ENCODE data around the gene SLC3A2. TPM values are rescaled to one million over a fixed set of nuclear protein-coding genes. Genes with fewer than 3 reads are reported as not detected.

SLC3A2 gene
- total and polyA plus RNA-seq, 2 of the 13 experiments (the other 11 are each of a cell fraction or from before 2014, with no cell fraction given) = 213 to 226 TPM

- peak; percentile 56; the same call in 1 of the 2 replicates for TF ChIP-seq FOXP4 (CRISPR knock-in tag; IDR thresholded peaks at IDR 0.05)
- TF ChIP-seq, protein P1, sequence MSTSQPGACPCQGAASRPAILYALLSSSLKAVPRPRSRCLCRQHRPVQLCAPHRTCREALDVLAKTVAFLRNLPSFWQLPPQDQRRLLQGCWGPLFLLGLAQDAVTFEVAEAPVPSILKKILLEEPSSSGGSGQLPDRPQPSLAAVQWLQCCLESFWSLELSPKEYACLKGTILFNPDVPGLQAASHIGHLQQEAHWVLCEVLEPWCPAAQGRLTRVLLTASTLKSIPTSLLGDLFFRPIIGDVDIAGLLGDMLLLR (CRISPR knock-in tag; IDR thresholded peaks at IDR 0.05) = peak; percentile 19; the same call in 1 of the 2 replicates
- TF ChIP-seq SRSF4 (IDR thresholded peaks at IDR 0.05; ENCODE audit: low read depth, low read length, poor library complexity, severe bottlenecking) = no peak
- peak; percentile 65; the same call in 1 of the 2 replicates for TF ChIP-seq SRY (CRISPR knock-in tag; IDR thresholded peaks at IDR 0.05)
- TF ChIP-seq ERF (CRISPR knock-in tag; IDR thresholded peaks at IDR 0.05) = peak; percentile 88
- peak; percentile 89 for TF ChIP-seq KMT2A (CRISPR knock-in tag; IDR thresholded peaks at IDR 0.05)
- peak; percentile 92 for TF ChIP-seq ZNF224 (CRISPR knock-in tag; IDR thresholded peaks at IDR 0.05)
- peak; percentile 82; the same call in 1 of the 2 replicates for TF ChIP-seq ZNF530 (CRISPR knock-in tag; IDR thresholded peaks at IDR 0.05; ENCODE audit: low read depth)
- TF ChIP-seq YEATS4 (CRISPR knock-in tag; IDR thresholded peaks at IDR 0.05; ENCODE audit: borderline replicate concordance) = peak; percentile 81
- TF ChIP-seq ZMYM4 (CRISPR knock-in tag; IDR thresholded peaks at IDR 0.05) = peak; percentile 80
- peak; percentile 23; the same call in 1 of the 2 replicates for TF ChIP-seq MYNN (CRISPR knock-in tag; IDR thresholded peaks at IDR 0.05; ENCODE audit: low read depth)
- TF ChIP-seq ZNF431 (CRISPR knock-in tag; IDR thresholded peaks at IDR 0.05; ENCODE audit: borderline replicate concordance, low read depth) = peak; percentile 88
- TF ChIP-seq RBM39 (IDR thresholded peaks at IDR 0.05; ENCODE audit: low read depth, low read length, poor library complexity, severe bottlenecking) = peak; percentile 91
- TF ChIP-seq ZNF501 (CRISPR knock-in tag; IDR thresholded peaks at IDR 0.05) = peak; percentile 92
- TF ChIP-seq RXRA (CRISPR knock-in tag; IDR thresholded peaks at IDR 0.05) = peak; percentile 55; the same call in 1 of the 2 replicates
- 0 out of 2 replicates have a peak, but pooled peaks have one; percentile 68 for TF ChIP-seq ZNF674 (CRISPR knock-in tag; IDR thresholded peaks at IDR 0.05; ENCODE audit: low read depth)
- no peak for TF ChIP-seq FOSL1 (CRISPR knock-in tag; IDR thresholded peaks at IDR 0.05; ENCODE audit: borderline replicate concordance)
- TF ChIP-seq ATF7-NPFF (CRISPR knock-in tag; IDR thresholded peaks at IDR 0.05; ENCODE audit: low read depth) = peak; percentile 59; the same call in 1 of the 2 replicates
- TF ChIP-seq ZNF235 (CRISPR knock-in tag; IDR thresholded peaks at IDR 0.05; ENCODE audit: borderline replicate concordance) = 0 out of 2 replicates have a peak, but pooled peaks have one; percentile 33
- TF ChIP-seq NCOA2 (CRISPR knock-in tag; IDR thresholded peaks at IDR 0.05) = peak; percentile 38; the same call in 1 of the 2 replicates
- TF ChIP-seq FOXK1 (CRISPR knock-in tag; IDR thresholded peaks at IDR 0.05; ENCODE audit: borderline replicate concordance, low read depth) = peak; percentile 71; the same call in 1 of the 2 replicates
- TF ChIP-seq TEF (CRISPR knock-in tag; IDR thresholded peaks at IDR 0.05) = peak; percentile 45; the same call in 1 of the 2 replicates
- 0 out of 2 replicates have a peak, but pooled peaks have one; percentile 86 for TF ChIP-seq MTF2 (CRISPR knock-in tag; IDR thresholded peaks at IDR 0.05; ENCODE audit: borderline replicate concordance)
- TF ChIP-seq, protein P2, sequence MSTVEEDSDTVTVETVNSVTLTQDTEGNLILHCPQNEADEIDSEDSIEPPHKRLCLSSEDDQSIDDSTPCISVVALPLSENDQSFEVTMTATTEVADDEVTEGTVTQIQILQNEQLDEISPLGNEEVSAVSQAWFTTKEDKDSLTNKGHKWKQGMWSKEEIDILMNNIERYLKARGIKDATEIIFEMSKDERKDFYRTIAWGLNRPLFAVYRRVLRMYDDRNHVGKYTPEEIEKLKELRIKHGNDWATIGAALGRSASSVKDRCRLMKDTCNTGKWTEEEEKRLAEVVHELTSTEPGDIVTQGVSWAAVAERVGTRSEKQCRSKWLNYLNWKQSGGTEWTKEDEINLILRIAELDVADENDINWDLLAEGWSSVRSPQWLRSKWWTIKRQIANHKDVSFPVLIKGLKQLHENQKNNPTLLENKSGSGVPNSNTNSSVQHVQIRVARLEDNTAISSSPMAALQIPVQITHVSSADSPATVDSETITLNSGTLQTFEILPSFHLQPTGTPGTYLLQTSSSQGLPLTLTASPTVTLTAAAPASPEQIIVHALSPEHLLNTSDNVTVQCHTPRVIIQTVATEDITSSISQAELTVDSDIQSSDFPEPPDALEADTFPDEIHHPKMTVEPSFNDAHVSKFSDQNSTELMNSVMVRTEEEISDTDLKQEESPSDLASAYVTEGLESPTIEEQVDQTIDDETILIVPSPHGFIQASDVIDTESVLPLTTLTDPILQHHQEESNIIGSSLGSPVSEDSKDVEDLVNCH (CRISPR knock-in tag; IDR thresholded peaks at IDR 0.05) = 0 out of 2 replicates have a peak, but pooled peaks have one; percentile 70
Observed at GRCh38 chr11:62880803-62881578, at the start of gene SLC3A2 (continued).
